Colonic mucosa (tissue), 4 donors: ENCODE data around the gene TMEM101. TPM values are rescaled to one million over a fixed set of nuclear protein-coding genes. Genes with fewer than 3 reads are reported as not detected.
"Not testable (repeated sequence)": the region's sequence is repeated elsewhere in the genome, so short reads cannot be mapped to it uniquely, and the experiment has no call there.

Experiments
- DNase-seq: peaks from one replicate; pipeline ENCODE4 v3.0.0-alpha.2; 2020
- H3K27ac ChIP-seq: fragments of 200-600 bp; one replicate; pipeline ENCODE4 v1.8.0; 2021
- H3K27me3 ChIP-seq: fragments of 200-600 bp; one replicate; pipeline ENCODE4 v1.8.0; 2021
- H3K36me3 ChIP-seq: fragments of 200-600 bp; one replicate; pipeline ENCODE4 v1.8.0; 2021
- H3K4me1 ChIP-seq: fragments of 200-600 bp; one replicate; pipeline ENCODE4 v1.8.0; 2021; ENCODE audit warnings: mild to moderate bottlenecking
- H3K4me3 ChIP-seq: fragments of 200-600 bp; one replicate; pipeline ENCODE4 v1.8.0; 2021
- H3K9ac ChIP-seq, 2 donors: one replicate each; pipeline ENCODE4 v1.7.0; 2013; ENCODE audit warnings: control low read depth in 2 of 2, low read depth in 2 of 2, low read length in 2 of 2
- H3K9me3 ChIP-seq: fragments of 200-600 bp; one replicate; pipeline ENCODE4 v1.8.0; 2021
- CTCF ChIP-seq: fragments of 200-600 bp; IDR thresholded peaks from one replicate; pipeline ENCODE4 v1.8.0; 2022; ENCODE audit warnings: antibody characterized with exemption, mild to moderate bottlenecking
- intact Hi-C: fragments of 100-400 bp; cut with DNase I; formaldehyde crosslinking; loops from one replicate; pipeline ENCODE4 v1.14.1; 2022
- total RNA-seq, 2 donors: library from RNA; stranded (reverse); fragmentation: NEBNext Ultra II Directional in 1 of 2; extraction: Animal tissue kit (Norgen Biotek cat#: 25700) in 1 of 2; gene quantifications; one replicate each; pipeline ENCODE4 v1.2.1, GENCODE V29; 2021
- donor health status: healthy.
- donor health status: DM: no; HTN: no; CAD: no.
- donor health status: DM: no; HTN: no; CAD: no.

TMEM101 gene
- total RNA-seq, 2 donors from 2014 or later: 26.8 to 33.7 TPM

GRCh38 chr17:43962479-43962878 lies 52.3 kb downstream of the TMEM101 start:
- H3K36me3 ChIP-seq: no peaks in the 10 kb centered on the region
- H3K9me3 ChIP-seq: no peaks in the 10 kb centered on the region
- H3K4me3 ChIP-seq: no peak overlapping the region
- intact Hi-C loops: no loop called here
- no peaks in the 10 kb centered on the region for H3K27me3 ChIP-seq
- no peak for DNase-seq
- no peaks in the 10 kb centered on the region for H3K4me1 ChIP-seq
- H3K27ac ChIP-seq: no peak overlapping the region
- H3K9ac ChIP-seq: no peak overlapping the region
- no peak for TF ChIP-seq CTCF

GRCh38 chr17:43961954-43962353 lies 52.8 kb downstream of the TMEM101 start:
- no peaks in the 10 kb centered on the region for H3K4me1 ChIP-seq
- TF ChIP-seq CTCF: no peak
- intact Hi-C loops: no loop called here
- no peak for DNase-seq
- no peak overlapping the region for H3K9ac ChIP-seq
- no peak overlapping the region for H3K4me3 ChIP-seq
- H3K36me3 ChIP-seq: no peaks in the 10 kb centered on the region
- no peak overlapping the region for H3K27ac ChIP-seq
- H3K9me3 ChIP-seq: no peaks in the 10 kb centered on the region
- H3K27me3 ChIP-seq: no peaks in the 10 kb centered on the region

GRCh38 chr17:43961292-43961691 lies 53.5 kb downstream of the TMEM101 start:
- H3K27me3 ChIP-seq, H3K9me3 ChIP-seq, DNase-seq, H3K36me3 ChIP-seq, H3K4me1 ChIP-seq, intact Hi-C loops, H3K9ac ChIP-seq, H3K4me3 ChIP-seq, H3K27ac ChIP-seq: not testable (repeated sequence)

Other genes starting within 250 kb of the TMEM101 start
- gene DUSP3, start 236.0 kb downstream of the TMEM101 start, total RNA-seq: 10 to 100 TPM; 43.4 to 68.7 TPM
- gene CFAP97D1, start 234.5 kb downstream of the TMEM101 start, total RNA-seq: not detected
- gene MPP3, start 181.8 kb downstream of the TMEM101 start, total RNA-seq: 1 to 10 TPM; 1.9 to 3.1 TPM
- gene CD300LG, start 167.8 kb downstream of the TMEM101 start, total RNA-seq: under 1 TPM in 1 of 2 donors, not detected in 1; 0.32 TPM
- gene MPP2, start 107.4 kb downstream of the TMEM101 start, total RNA-seq: 1 to 10 TPM; 1.1 to 2.8 TPM
- under 1 TPM in 1 of 2 donors, not detected in 1; 0.49 TPM for gene PPY, start 72.5 kb downstream of the TMEM101 start, total RNA-seq
- gene PYY, start 61.0 kb downstream of the TMEM101 start, total RNA-seq: 100 to 1,000 TPM in 1 of 2 donors, 10 to 100 TPM in 1; 73.8 to 258 TPM
- 10 to 100 TPM in 1 of 2 donors, 1 to 10 TPM in 1; 5.2 to 14.0 TPM for gene NAGS, start 10.3 kb downstream of the TMEM101 start, total RNA-seq
- gene LSM12, start 51.7 kb upstream of the TMEM101 start, total RNA-seq: 10 to 100 TPM; 60.9 to 74.3 TPM
- 10 to 100 TPM; 28.3 to 44.7 TPM for gene G6PC3, start 55.8 kb upstream of the TMEM101 start, total RNA-seq
- gene HDAC5, start 108.7 kb upstream of the TMEM101 start, total RNA-seq: 10 to 100 TPM; 19.0 to 26.6 TPM
- 10 to 100 TPM in 1 of 2 donors, 1 to 10 TPM in 1; 2.7 to 11.5 TPM for gene HROB, start 127.0 kb upstream of the TMEM101 start, total RNA-seq
- under 1 TPM in 1 of 2 donors, not detected in 1; 0.32 TPM for gene ASB16, start 155.7 kb upstream of the TMEM101 start, total RNA-seq
- 10 to 100 TPM; 37.0 to 44.5 TPM for gene TMUB2, start 172.0 kb upstream of the TMEM101 start, total RNA-seq
- 10 to 100 TPM; 65.9 to 77.3 TPM for gene ATXN7L3, start 184.9 kb upstream of the TMEM101 start, total RNA-seq
- gene UBTF, start 204.7 kb upstream of the TMEM101 start, total RNA-seq: 10 to 100 TPM; 44.7 to 84.1 TPM